ENCODE data around the gene PRKN.

PRKN gene

DNA sequence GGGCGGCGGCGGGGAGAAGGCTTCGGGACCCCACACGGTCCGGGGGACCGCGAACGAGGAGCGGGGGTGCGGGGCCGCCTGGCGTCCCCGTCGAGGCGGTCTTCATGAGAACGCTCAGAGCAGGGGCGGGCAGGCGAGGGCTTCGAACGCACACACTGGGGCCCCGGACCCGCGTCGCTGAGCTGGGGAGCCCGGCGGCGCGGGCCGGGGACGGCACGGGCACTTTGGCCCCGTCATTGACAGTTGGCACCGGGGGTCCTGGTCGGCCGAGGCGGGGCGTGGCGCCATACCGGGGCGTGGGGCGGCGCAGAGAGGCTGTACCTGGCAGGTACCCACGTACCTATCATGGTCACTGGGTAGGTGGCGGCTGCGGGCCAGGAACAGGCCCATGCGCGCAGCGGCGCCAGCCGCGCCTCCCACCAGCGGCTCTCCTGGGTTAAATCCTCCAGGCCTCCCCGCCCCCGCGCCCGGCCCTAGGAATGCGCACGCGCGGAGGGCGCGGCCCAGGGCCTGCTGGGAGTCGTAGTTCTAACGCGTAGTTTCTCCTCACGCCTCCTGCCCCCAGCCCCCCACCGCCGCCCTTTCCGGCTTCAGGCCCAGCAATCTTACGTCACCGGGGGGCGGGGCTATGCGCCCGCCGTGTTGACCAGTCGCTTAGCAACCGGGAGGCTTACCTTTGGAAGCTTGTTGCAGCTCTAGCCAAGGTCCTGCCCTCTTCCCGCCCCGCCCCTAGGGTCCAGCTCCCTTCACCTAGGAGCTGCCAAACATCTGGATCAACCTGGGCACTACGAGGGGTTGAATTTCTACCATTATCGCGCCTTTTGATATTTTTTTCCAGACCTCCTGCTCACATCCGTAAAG is at the start of gene PRKN, which contains the start of gene PACRG:
Gene PRKN (minus strand): TSS at position 445 of the 861 bp plus-strand sequence.
Gene PACRG (plus strand): TSS at position 653 of the 861 bp plus-strand sequence.
- DNase-seq (ENCODE audit: low spot score) = peak; percentile 99

GRCh38 chr6:162777091-162777490 is 49.5 kb upstream of the PRKN start:
- no peak for DNase-seq (ENCODE audit: low spot score)

GRCh38 chr6:162773996-162774395 is 46.4 kb upstream of the PRKN start:
- no peak for DNase-seq (ENCODE audit: low spot score)

DNA sequence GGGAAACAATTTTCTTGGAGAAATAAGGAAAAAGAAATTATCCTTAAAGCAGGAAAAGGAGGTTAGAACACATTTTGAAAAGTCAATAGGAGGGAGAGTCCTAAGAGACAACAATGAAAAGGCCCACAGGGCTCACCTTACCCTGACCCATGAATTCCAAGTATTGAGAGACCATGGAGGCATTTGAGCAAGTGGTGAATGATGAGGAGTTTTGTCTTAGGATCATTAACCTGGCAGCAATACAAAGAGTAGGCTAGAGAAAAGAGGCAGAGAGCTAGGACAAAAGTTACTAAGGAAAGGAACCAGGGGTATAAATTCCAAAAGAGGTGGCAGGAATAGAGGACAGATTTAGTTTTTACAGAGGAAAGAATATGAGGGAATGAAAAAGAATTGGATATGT is 44.9 kb upstream of the PRKN start:
- DNase-seq (ENCODE audit: low spot score) = no peak

DNA sequence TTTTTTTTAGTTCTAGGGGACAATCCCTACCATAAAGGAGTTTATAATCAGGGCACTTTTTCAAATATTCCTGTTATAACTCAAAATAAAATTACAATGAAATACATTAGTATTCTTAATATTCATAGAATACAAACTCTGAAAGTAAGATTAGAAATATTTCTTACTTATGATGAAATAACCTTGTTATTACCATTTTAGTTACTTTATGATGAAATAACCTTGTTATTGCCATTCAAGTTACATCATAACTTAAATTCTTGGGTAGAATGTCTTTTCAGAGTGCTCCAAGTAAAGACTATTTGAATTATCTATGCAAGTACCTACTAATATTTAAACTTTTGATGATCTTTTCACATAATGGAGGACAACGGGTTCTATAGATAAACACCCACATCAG is 43.4 kb upstream of the PRKN start:
- DNase-seq (ENCODE audit: low spot score) = no peak

DNA sequence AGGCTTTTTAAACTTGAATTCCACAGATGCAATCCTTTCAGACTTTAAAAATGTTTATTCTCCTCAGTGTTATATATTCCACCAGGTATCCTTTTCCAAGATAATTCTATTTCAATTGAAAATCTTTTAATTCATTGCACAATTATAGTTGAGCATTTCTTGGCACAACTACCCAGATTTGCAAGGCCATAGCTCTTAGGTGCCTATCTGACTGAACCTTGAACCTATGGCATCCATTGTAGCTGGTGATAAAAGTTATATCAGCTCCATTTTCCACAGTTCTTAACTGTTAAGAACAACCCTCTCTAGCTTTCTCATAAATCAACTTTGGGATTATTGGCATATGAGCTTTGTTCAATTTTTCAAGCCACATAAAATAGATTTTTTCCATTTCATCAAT is 42.6 kb upstream of the PRKN start:
- no peak for DNase-seq (ENCODE audit: low spot score)

GRCh38 chr6:162753775-162754174 is 26.2 kb upstream of the PRKN start:
- DNase-seq (ENCODE audit: low spot score) = no peak

GRCh38 chr6:162751211-162751859 is 23.8 kb upstream of the PRKN start:
- DNase-seq (ENCODE audit: low spot score) = no peak

- DNase-seq (ENCODE audit: low spot score) = no peak
These were observed 23.2 kb upstream of the PRKN start for GRCh38 chr6:162750776-162751175.

- DNase-seq (ENCODE audit: low spot score) = no peak
These were observed 9.4 kb upstream of the PRKN start for GRCh38 chr6:162736961-162737360.

DNA sequence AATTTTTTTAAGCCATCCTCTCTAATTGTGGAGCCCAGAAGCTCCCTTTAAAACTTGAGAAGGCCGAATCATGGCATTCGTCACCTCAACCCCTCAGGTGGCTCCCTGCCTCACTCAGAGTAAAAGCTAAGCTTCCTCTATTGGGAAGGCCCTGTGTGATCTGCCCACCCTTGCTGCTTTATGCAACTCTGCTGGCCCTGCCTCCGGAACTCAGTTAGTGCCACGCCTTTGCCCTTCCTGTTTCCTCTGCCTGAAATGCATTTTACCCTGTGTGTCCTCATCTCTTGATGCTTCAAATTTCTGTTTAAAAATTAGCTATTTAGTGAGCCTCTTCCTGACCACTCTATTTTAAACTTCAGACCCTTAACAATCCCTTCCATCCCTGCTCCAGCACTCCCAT is 5.9 kb upstream of the PRKN start:
- no peak for DNase-seq (ENCODE audit: low spot score)

- no peak for DNase-seq (ENCODE audit: low spot score)
These were observed 2.9 kb upstream of the PRKN start for GRCh38 chr6:162730502-162730901.

GRCh38 chr6:162728706-162729105 is 1.1 kb upstream of the PRKN start:
- DNase-seq (ENCODE audit: low spot score) = no peak

- peak; percentile 4 for DNase-seq (ENCODE audit: low spot score)
These were observed 631 bp upstream of the PRKN start for GRCh38 chr6:162728197-162728596.

- peak; percentile 15 for DNase-seq (ENCODE audit: low spot score)
These were observed 632 bp downstream of the PRKN start for GRCh38 chr6:162726947-162727321.

DNA sequence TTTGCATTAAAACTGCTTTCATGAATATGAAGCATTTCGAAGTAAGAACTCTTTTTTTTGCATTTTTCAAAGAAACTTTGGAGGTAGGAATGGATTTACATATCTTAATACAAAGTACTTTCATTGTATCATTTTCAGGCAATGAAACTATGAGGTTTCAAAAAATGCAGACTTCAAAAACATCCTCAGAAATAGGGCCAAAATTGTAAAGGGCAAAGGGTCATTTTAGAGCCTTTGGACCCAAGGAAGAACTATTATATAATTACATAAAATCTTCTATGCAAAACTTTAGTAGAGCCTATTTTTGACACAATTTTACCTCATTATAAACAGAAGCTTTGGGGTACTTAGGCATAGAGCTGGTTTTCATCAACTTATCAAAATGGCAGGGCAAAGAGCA is 4.9 kb downstream of the PRKN start:
- no peak for DNase-seq (ENCODE audit: low spot score)

- no peak for DNase-seq (ENCODE audit: low spot score)
These were observed 5.3 kb downstream of the PRKN start for GRCh38 chr6:162722226-162722625.

GRCh38 chr6:162721404-162721687 is 6.2 kb downstream of the PRKN start:
- DNase-seq (ENCODE audit: low spot score) = no peak

GRCh38 chr6:162719528-162719927 is 8.0 kb downstream of the PRKN start:
- no peak for DNase-seq (ENCODE audit: low spot score)

- DNase-seq (ENCODE audit: low spot score) = no peak
These were observed 12.0 kb downstream of the PRKN start for GRCh38 chr6:162715601-162716000.

- DNase-seq (ENCODE audit: low spot score) = no peak
These were observed 13.4 kb downstream of the PRKN start for GRCh38 chr6:162713974-162714780.

GRCh38 chr6:162712694-162713093 is 14.9 kb downstream of the PRKN start:
- no peak for DNase-seq (ENCODE audit: low spot score)

DNA sequence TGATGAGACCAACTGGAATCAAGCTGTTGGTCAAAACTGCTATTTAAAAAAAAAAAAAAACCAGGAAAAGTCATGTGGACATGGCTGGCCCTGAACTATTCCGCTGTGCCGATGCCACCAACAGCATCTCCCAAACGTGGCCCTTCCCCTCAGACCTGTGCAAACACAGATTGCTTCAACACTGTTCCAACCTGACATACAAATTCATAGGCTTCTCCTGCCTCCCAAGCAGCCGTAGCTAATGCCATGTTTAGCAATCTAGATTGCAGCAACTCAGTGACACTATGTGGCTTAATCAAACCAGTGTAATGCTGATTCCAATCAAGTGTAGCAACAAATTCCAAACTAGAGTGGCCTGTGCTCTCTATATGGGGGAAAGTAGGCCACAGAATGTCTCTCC is 16.2 kb downstream of the PRKN start:
- DNase-seq (ENCODE audit: low spot score) = no peak
